ENCODE results near the gene RAP1GAP. TPM values are rescaled to one million over a fixed set of nuclear protein-coding genes. Genes with fewer than 3 reads are reported as not detected.

The RAP1GAP gene
- polyA plus RNA-seq, 3 donors: 0.04 TPM; not detected in 2

DNA sequence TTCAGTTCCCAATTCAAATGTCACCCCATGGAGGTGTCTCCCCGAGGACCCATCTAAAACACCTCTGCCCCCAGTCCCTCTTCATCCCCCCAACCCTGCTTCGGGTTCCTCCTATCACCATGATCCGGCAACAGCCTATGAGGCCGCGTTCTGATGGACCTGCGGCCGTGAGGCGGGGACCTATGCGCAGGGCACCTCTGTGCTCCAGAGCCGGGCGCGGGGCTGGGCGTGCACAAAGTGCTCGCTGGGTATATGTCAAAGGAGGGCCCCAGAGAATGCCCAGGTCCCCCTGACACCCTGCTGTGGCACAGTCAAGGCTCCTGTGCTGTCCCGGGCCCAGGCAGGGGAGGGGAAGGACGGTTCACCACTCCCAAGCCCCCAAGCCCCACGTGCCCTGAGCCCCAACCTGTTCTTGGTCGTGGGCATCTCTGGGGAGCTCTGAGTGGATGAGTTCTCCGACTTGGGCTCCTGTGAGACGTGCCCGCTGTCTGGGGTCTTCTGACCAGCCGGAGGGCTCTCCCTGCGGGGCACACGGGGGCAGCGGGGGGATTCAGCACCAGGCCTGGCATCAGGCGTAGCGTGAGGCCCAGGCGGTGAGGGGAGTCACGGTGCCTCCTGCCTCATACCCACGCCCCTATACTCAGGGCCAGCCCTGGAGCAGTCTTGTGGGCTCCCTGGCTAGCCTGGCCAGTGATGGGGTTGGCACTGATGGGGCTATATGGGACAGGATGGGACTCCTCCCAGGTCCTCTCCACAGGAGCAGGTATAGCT, 67.7 kb downstream of the RAP1GAP start:
- H3K4me3 Mint-ChIP-seq: no peak overlapping the region
- no peak for DNase-seq
- no peaks in the 10 kb centered on the region for H4K20me1 ChIP-seq (ENCODE audit: insufficient read depth, low read length)

DNA sequence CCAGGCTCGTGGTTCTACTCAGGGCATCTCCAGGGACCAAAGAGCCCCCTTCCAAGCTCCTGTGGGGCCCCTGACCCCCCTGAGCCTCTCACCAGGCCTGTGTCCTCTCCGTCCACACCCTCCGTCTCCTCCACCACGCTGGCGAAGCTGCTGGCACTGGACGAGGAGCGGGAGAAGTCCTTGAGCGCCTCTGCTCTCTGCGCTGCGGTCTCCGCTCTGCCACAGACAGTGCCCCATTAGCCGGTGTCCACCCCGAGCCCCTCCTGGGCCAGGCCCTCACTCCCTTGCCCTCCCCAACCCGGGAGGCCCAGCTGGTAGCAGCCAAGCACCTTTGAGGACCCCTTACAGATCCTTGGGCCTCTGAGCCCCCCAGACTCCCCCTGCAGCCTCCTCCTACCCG, 69.8 kb downstream of the RAP1GAP start:
- no peaks in the 10 kb centered on the region for H3K36me3 ChIP-seq (replicated peaks in 1 of 2; ENCODE audit: control insufficient read depth in 1 of 2, insufficient read depth in 2 of 2, low read length in 2 of 2)
- no peaks in the 10 kb centered on the region for H3K4me1 ChIP-seq (ENCODE audit: control insufficient read depth in 1 of 2, insufficient read depth in 2 of 2, low read length in 2 of 2)
- Mint-ChIP-seq H3K27me3 (ENCODE audit: low read depth in 3 of 3) (peaks cover 0 to 10% (median 3%) of the 10 kb centered on the region in 3 donors), H3K4me1 (no peaks in the 10 kb centered on the region), H3K27ac (no peak overlapping the region), H3K36me3 (no peaks in the 10 kb centered on the region), H3K9me3 (no peaks in the 10 kb centered on the region), H3K4me3 (no peak overlapping the region)
- 88% methylated on average over 13 of the region's 15 CpGs for WGBS (ENCODE audit: insufficient coverage)
- no peak for DNase-seq
- no peak overlapping the region for H3K4me3 ChIP-seq (replicated peaks in 1 of 3; ENCODE audit: low read depth in 2 of 3, low read length in 3 of 3)
- H2AFZ ChIP-seq (ENCODE audit: insufficient read depth, low read depth, low read length, poor library complexity, severe bottlenecking): no peak overlapping the region
- H3K27ac ChIP-seq (ENCODE audit: low read depth in 1 of 2, low read length in 2 of 2): no peak overlapping the region
- TF ChIP-seq, protein P1, sequence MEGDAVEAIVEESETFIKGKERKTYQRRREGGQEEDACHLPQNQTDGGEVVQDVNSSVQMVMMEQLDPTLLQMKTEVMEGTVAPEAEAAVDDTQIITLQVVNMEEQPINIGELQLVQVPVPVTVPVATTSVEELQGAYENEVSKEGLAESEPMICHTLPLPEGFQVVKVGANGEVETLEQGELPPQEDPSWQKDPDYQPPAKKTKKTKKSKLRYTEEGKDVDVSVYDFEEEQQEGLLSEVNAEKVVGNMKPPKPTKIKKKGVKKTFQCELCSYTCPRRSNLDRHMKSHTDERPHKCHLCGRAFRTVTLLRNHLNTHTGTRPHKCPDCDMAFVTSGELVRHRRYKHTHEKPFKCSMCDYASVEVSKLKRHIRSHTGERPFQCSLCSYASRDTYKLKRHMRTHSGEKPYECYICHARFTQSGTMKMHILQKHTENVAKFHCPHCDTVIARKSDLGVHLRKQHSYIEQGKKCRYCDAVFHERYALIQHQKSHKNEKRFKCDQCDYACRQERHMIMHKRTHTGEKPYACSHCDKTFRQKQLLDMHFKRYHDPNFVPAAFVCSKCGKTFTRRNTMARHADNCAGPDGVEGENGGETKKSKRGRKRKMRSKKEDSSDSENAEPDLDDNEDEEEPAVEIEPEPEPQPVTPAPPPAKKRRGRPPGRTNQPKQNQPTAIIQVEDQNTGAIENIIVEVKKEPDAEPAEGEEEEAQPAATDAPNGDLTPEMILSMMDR (IDR thresholded peaks at IDR 0.05): no peak
- H3K9me3 ChIP-seq (replicated peaks in 1 of 2; ENCODE audit: control insufficient read depth in 1 of 2, insufficient read depth in 1 of 2, low read length in 2 of 2): no peaks in the 10 kb centered on the region
- no peak overlapping the region for H3K4me2 ChIP-seq (replicated peaks; ENCODE audit: extremely low read depth, low read length, poor library complexity, severe bottlenecking)
- H3K79me2 ChIP-seq (ENCODE audit: insufficient read depth, low read length): no peaks in the 10 kb centered on the region
- H4K20me1 ChIP-seq (ENCODE audit: insufficient read depth, low read length): no peaks in the 10 kb centered on the region
- no peak overlapping the region for H3K9ac ChIP-seq (ENCODE audit: insufficient read depth, low read length, poor library complexity, severe bottlenecking)
- intact Hi-C loops (cut with micrococcal nuclease): no loop called here
- no peaks in the 10 kb centered on the region for H3K27me3 ChIP-seq (ENCODE audit: control insufficient read depth in 2 of 2, insufficient read depth in 2 of 2, low read length in 2 of 2)

More for the DNA sequence above, 67.7 kb downstream of the RAP1GAP start:
- Mint-ChIP-seq H3K36me3 (no peaks in the 10 kb centered on the region), H3K4me1 (no peaks in the 10 kb centered on the region), H3K27ac (no peak overlapping the region), H3K9me3 (no peaks in the 10 kb centered on the region), H3K27me3 (ENCODE audit: low read depth in 3 of 3) (peaks cover 0 to 6% (median 3%) of the 10 kb centered on the region in 3 donors)
- 93% methylated on average over 26 of the region's 30 CpGs for WGBS (ENCODE audit: insufficient coverage)
- Histone ChIP-seq H3K4me1 (ENCODE audit: control insufficient read depth in 1 of 2, insufficient read depth in 2 of 2, low read length in 2 of 2) (no peaks in the 10 kb centered on the region), H3K27ac (ENCODE audit: low read depth in 1 of 2, low read length in 2 of 2) (no peak overlapping the region), H2AFZ (ENCODE audit: insufficient read depth, low read depth, low read length, poor library complexity, severe bottlenecking) (no peak overlapping the region), H3K9ac (ENCODE audit: insufficient read depth, low read length, poor library complexity, severe bottlenecking) (no peak overlapping the region), H3K79me2 (ENCODE audit: insufficient read depth, low read length) (no peaks in the 10 kb centered on the region), H3K4me3 (replicated peaks in 1 of 3; ENCODE audit: low read depth in 2 of 3, low read length in 3 of 3) (no peak overlapping the region), H3K27me3 (ENCODE audit: control insufficient read depth in 2 of 2, insufficient read depth in 2 of 2, low read length in 2 of 2) (no peaks in the 10 kb centered on the region), H3K36me3 (replicated peaks in 1 of 2; ENCODE audit: control insufficient read depth in 1 of 2, insufficient read depth in 2 of 2, low read length in 2 of 2) (no peaks in the 10 kb centered on the region), H3K4me2 (replicated peaks; ENCODE audit: extremely low read depth, low read length, poor library complexity, severe bottlenecking) (no peak overlapping the region), H3K9me3 (replicated peaks in 1 of 2; ENCODE audit: control insufficient read depth in 1 of 2, insufficient read depth in 1 of 2, low read length in 2 of 2) (no peaks in the 10 kb centered on the region)
- intact Hi-C loops (cut with micrococcal nuclease): no loop called here
- TF ChIP-seq, protein P1 (IDR thresholded peaks at IDR 0.05): no peak
